PC-3 (cell line): ENCODE data around the gene CCL13.

Source experiments
- EZH2 ChIP-seq: fragments of 300-600 bp; sonication (generic); IDR thresholded peaks from one replicate; pipeline ENCODE4 v1.6.1; 2017; ENCODE audit warnings: antibody characterized with exemption, mild to moderate bottlenecking, low read length; ENCODE audit not compliant: unreplicated experiment
- TF ChIP-seq, protein P1 (sequence below): fragments of 300-600 bp; sonication (generic); conservative IDR thresholded peaks from 2 replicates; pipeline ENCODE4 v1.5.1; 2017; ENCODE audit warnings: antibody characterized with exemption, low read depth, mild to moderate bottlenecking, low read length

DNA sequence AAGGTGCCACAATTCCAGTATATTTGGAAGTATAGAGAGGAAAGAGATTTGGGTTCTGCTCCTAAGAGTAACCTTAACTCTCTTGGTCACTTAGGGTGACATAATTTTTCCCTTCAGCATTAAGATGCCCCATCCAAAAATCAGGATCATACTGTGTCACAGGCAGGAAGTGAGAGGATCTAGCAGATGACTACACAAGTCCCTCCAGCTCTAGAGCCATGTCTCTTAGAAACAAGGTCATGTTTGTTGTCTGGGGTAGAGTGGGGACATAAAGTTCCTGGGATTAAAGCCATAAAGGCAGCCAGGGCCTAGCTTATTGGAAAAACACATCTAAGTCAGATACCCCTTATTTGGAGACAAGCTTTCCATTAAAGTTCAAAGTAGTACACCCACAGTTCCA is 34.3 kb upstream of the CCL13 start:
- TF ChIP-seq, protein P1, sequence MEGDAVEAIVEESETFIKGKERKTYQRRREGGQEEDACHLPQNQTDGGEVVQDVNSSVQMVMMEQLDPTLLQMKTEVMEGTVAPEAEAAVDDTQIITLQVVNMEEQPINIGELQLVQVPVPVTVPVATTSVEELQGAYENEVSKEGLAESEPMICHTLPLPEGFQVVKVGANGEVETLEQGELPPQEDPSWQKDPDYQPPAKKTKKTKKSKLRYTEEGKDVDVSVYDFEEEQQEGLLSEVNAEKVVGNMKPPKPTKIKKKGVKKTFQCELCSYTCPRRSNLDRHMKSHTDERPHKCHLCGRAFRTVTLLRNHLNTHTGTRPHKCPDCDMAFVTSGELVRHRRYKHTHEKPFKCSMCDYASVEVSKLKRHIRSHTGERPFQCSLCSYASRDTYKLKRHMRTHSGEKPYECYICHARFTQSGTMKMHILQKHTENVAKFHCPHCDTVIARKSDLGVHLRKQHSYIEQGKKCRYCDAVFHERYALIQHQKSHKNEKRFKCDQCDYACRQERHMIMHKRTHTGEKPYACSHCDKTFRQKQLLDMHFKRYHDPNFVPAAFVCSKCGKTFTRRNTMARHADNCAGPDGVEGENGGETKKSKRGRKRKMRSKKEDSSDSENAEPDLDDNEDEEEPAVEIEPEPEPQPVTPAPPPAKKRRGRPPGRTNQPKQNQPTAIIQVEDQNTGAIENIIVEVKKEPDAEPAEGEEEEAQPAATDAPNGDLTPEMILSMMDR: no peak
- no peak for TF ChIP-seq EZH2
